Activated CD4-positive, CD25-positive, alpha-beta regulatory T cell treated with anti-CD3 and anti-CD28 coated beads, Interleukin-2, amount 50 U/mL, for 16 hours (primary cell): ENCODE data around the gene MTOR.

ENCODE experiments used
- DNase-seq: peaks from one replicate; pipeline ENCODE4 v3.0.0-alpha.2; 2020; ENCODE audit warnings: low read depth, low spot score

Gene MTOR

GRCh38 chr1:11151114-11151513 lies 111.2 kb downstream of the MTOR start:
- DNase-seq, result no peak

- no peak for DNase-seq
Measured at GRCh38 chr1:11150326-11150725, 112.0 kb downstream of the MTOR start.

GRCh38 chr1:11147197-11147770 lies 115.1 kb downstream of the MTOR start:
- no peak for DNase-seq

GRCh38 chr1:11145741-11146140 lies 116.6 kb downstream of the MTOR start:
- no peak for DNase-seq

GRCh38 chr1:11144570-11145256 lies 117.6 kb downstream of the MTOR start:
- no peak for DNase-seq

GRCh38 chr1:11143907-11144306 lies 118.4 kb downstream of the MTOR start:
- no peak for DNase-seq

- DNase-seq, result no peak
Measured at GRCh38 chr1:11143401-11143800, 119.0 kb downstream of the MTOR start.

- no peak for DNase-seq
Measured at GRCh38 chr1:11142618-11143391, 119.5 kb downstream of the MTOR start.

GRCh38 chr1:11138952-11139351 lies 123.4 kb downstream of the MTOR start:
- DNase-seq, result no peak

GRCh38 chr1:11138029-11138428 lies 124.3 kb downstream of the MTOR start:
- no peak for DNase-seq

GRCh38 chr1:11134898-11135266 lies 127.5 kb downstream of the MTOR start:
- DNase-seq, result no peak

GRCh38 chr1:11134251-11134897 lies 128.0 kb downstream of the MTOR start:
- no peak for DNase-seq

GRCh38 chr1:11132563-11133293 lies 129.6 kb downstream of the MTOR start:
- DNase-seq, result no peak

- DNase-seq, result no peak
Measured at GRCh38 chr1:11131816-11132215, 130.5 kb downstream of the MTOR start.

- DNase-seq, result no peak
Measured at GRCh38 chr1:11130406-11130805, 131.9 kb downstream of the MTOR start.

GRCh38 chr1:11129649-11130390 lies 132.5 kb downstream of the MTOR start:
- no peak for DNase-seq

GRCh38 chr1:11126569-11126968 lies 135.8 kb downstream of the MTOR start:
- no peak for DNase-seq

GRCh38 chr1:11125931-11126330 lies 136.4 kb downstream of the MTOR start:
- DNase-seq, result no peak

GRCh38 chr1:11124965-11125364 lies 137.4 kb downstream of the MTOR start:
- no peak for DNase-seq

GRCh38 chr1:11116318-11116717 lies 146.0 kb downstream of the MTOR start:
- no peak for DNase-seq

- no peak for DNase-seq
Measured at GRCh38 chr1:11114966-11115365, 147.4 kb downstream of the MTOR start.
